Thyroid gland (tissue), 4 donors: ENCODE results near the gene PCCA.

ENCODE experiments used
- CTCF ChIP-seq, 6 experiments: fragments of 200-600 bp in 3 of 6; fragments of 450-650 bp in 3 of 6; sonication (generic) in 3 of 6; IDR thresholded peaks; one replicate each; pipeline ENCODE4 v1.5.1; 2016 to 2019; ENCODE audit warnings: antibody characterized with exemption in 6 of 6, mild to moderate bottlenecking in 2 of 6, inconsistent platforms in 1 of 6, moderate library complexity in 1 of 6
- POLR2A ChIP-seq, 2 donors: fragments of 450-650 bp; IDR thresholded peaks; one replicate each; pipeline ENCODE4 v1.6.1; 2017; ENCODE audit warnings: antibody characterized with exemption in 2 of 2, mild to moderate bottlenecking in 2 of 2, moderate library complexity in 1 of 2

- TF ChIP-seq CTCF (IDR thresholded peaks at IDR 0.05): no peak
- no peak for TF ChIP-seq POLR2A (IDR thresholded peaks at IDR 0.05)
Measured at GRCh38 chr13:100182900-100183490, 94.1 kb downstream of the PCCA start.
